Chondrocyte (in vitro differentiated cells): Measurements from ENCODE around the gene FANCM. TPM values are rescaled to one million over a fixed set of nuclear protein-coding genes. Genes with fewer than 3 reads are reported as not detected.

Experiments used
- DNase-seq: peaks from one replicate; pipeline ENCODE4 v3.0.0; 2021; ENCODE audit warnings: mixed read lengths, low spot score
- H3K27ac Mint-ChIP-seq: one replicate; pipeline ENCODE4 v1.8.0; 2021; ENCODE audit warnings: mild to moderate bottlenecking, moderate library complexity, mixed read lengths; ENCODE audit not compliant: unreplicated experiment
- H3K27me3 Mint-ChIP-seq: 2 replicates; pipeline ENCODE4 v1.8.0; 2021; ENCODE audit warnings: low read depth, mixed read lengths
- H3K36me3 Mint-ChIP-seq: 2 replicates; pipeline ENCODE4 v1.8.0; 2021; ENCODE audit warnings: low read depth, mixed read lengths
- H3K4me1 Mint-ChIP-seq: 2 replicates; pipeline ENCODE4 v1.8.0; 2021; ENCODE audit warnings: low read depth, mild to moderate bottlenecking, mixed read lengths
- H3K4me3 Mint-ChIP-seq: one replicate; pipeline ENCODE4 v1.8.0; 2021; ENCODE audit warnings: mild to moderate bottlenecking, moderate library complexity, mixed read lengths; ENCODE audit not compliant: unreplicated experiment
- H3K9me3 Mint-ChIP-seq: 2 replicates; pipeline ENCODE4 v1.8.0; 2021; ENCODE audit warnings: low read depth, mixed read lengths
- CTCF ChIP-seq: fragments of 200-600 bp; sonication (generic); IDR thresholded peaks from 2 replicates; pipeline ENCODE4 v1.5.0; 2021; ENCODE audit warnings: antibody characterized with exemption, mild to moderate bottlenecking, moderate library complexity
- total RNA-seq: library from RNA; stranded (reverse); gene quantifications from 3 replicates; pipeline ENCODE4 v1.2.1, GENCODE V29; 2021

Gene FANCM
- total RNA-seq, 1 donor from 2014 or later = 4.0 TPM

GRCh38 chr14:45246691-45247090 lies 111.0 kb downstream of the FANCM start:
- Mint-ChIP-seq H3K36me3 (no peaks in the 10 kb centered on the region), H3K4me1 (peaks cover 15% of the 10 kb centered on the region), H3K27me3 (no peaks in the 10 kb centered on the region), H3K27ac (no peak overlapping the region), H3K9me3 (no peaks in the 10 kb centered on the region), H3K4me3 (no peak overlapping the region)
- TF ChIP-seq CTCF = no peak
- DNase-seq = no peak

GRCh38 chr14:45247427-45247826 lies 111.7 kb downstream of the FANCM start:
- Mint-ChIP-seq H3K4me1 (peaks cover 19% of the 10 kb centered on the region), H3K36me3 (no peaks in the 10 kb centered on the region), H3K27ac (peak overlapping the region; percentile 12), H3K9me3 (no peaks in the 10 kb centered on the region), H3K27me3 (no peaks in the 10 kb centered on the region), H3K4me3 (no peak overlapping the region)
- no peak for TF ChIP-seq CTCF
- no peak for DNase-seq

- H3K27me3 Mint-ChIP-seq = no peaks in the 10 kb centered on the region
- H3K27ac Mint-ChIP-seq = peak overlapping the region; percentile 49
- peaks cover 2% of the 10 kb centered on the region for H3K36me3 Mint-ChIP-seq
- no peak overlapping the region for H3K4me3 Mint-ChIP-seq
- no peak for TF ChIP-seq CTCF
- no peaks in the 10 kb centered on the region for H3K9me3 Mint-ChIP-seq
- DNase-seq = no peak
- H3K4me1 Mint-ChIP-seq = peaks cover 23% of the 10 kb centered on the region
These were observed 114.3 kb downstream of the FANCM start for GRCh38 chr14:45249856-45250575.

Other genes starting within 250 kb of the FANCM start
- gene KLHL28, start 174.0 kb upstream of the FANCM start, total RNA-seq = 20.5 to 24.2 TPM (median 23.2 TPM) in 3 replicates
- gene TOGARAM1, start 173.7 kb upstream of the FANCM start, total RNA-seq = 12.7 to 19.7 TPM (median 13.3 TPM) in 3 replicates
- 34.2 to 40.4 TPM (median 37.1 TPM) in 3 replicates for gene PRPF39, start 51.8 kb upstream of the FANCM start, total RNA-seq
- 49.1 to 70.1 TPM (median 49.6 TPM) in 3 replicates for gene FKBP3, start 1.4 kb upstream of the FANCM start, total RNA-seq
- gene MIS18BP1, start 117.3 kb downstream of the FANCM start, total RNA-seq = 9.4 to 11.7 TPM (median 9.8 TPM) in 3 replicates